ENCODE data around the gene STXBP4.

The STXBP4 gene

DNA sequence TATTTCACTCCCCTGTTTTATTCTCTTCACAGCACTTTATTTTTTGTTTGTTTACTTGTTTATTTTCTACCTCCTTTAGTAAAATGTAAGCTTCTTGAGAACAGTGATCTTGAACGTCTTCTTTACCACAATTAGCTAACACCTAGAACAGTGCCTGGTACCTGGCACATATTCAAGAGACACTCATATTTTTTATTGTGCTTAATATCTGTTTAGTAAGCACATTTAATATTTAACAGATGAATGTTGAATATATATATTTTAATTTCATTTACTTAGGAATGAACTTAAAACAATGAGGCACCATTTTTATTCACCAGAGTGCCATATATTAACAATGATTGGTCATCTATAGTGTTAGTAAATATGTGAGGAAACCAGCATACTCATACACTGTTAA, 130.2 kb downstream of the STXBP4 start:
- TF ChIP-seq FOXP2 (optimal IDR thresholded peaks at IDR 0.05; ENCODE audit: borderline replicate concordance, extremely low read depth, extremely low read length, insufficient read depth) (no peak), POLR2AphosphoS5 (IDR thresholded peaks at IDR 0.05; ENCODE audit: low read depth, low read length) (no peak), SIN3A (IDR thresholded peaks at IDR 0.05; ENCODE audit: borderline replicate concordance, insufficient read depth, low read length) (no peak), TAF1 (IDR thresholded peaks at IDR 0.05; ENCODE audit: borderline replicate concordance, insufficient read depth, low read length) (no peak)
- TF ChIP-seq, protein P1, sequence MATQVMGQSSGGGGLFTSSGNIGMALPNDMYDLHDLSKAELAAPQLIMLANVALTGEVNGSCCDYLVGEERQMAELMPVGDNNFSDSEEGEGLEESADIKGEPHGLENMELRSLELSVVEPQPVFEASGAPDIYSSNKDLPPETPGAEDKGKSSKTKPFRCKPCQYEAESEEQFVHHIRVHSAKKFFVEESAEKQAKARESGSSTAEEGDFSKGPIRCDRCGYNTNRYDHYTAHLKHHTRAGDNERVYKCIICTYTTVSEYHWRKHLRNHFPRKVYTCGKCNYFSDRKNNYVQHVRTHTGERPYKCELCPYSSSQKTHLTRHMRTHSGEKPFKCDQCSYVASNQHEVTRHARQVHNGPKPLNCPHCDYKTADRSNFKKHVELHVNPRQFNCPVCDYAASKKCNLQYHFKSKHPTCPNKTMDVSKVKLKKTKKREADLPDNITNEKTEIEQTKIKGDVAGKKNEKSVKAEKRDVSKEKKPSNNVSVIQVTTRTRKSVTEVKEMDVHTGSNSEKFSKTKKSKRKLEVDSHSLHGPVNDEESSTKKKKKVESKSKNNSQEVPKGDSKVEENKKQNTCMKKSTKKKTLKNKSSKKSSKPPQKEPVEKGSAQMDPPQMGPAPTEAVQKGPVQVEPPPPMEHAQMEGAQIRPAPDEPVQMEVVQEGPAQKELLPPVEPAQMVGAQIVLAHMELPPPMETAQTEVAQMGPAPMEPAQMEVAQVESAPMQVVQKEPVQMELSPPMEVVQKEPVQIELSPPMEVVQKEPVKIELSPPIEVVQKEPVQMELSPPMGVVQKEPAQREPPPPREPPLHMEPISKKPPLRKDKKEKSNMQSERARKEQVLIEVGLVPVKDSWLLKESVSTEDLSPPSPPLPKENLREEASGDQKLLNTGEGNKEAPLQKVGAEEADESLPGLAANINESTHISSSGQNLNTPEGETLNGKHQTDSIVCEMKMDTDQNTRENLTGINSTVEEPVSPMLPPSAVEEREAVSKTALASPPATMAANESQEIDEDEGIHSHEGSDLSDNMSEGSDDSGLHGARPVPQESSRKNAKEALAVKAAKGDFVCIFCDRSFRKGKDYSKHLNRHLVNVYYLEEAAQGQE (IDR thresholded peaks at IDR 0.05; ENCODE audit: insufficient read depth in 1 of 2, low read depth in 2 of 2, low read length in 2 of 2) = no peak

DNA sequence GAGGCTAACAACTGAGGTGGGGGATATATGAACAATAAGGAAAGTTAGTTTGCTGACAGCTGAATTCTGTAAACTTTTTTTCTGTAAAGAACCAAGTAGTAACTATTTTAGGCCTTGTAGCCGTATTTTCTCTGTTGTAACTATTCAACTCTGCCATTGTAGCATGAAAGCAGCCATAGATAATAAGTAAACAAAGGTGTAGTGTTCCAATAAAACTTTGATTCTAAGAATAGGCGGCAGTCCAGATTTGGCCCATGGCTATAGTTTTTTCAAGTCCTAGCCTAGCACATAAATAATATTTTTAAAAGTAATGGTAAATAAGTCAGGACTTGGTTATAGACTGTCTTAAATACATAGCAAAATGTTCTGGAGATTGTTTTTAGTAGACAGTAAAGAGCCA, 142.0 kb downstream of the STXBP4 start:
- TF ChIP-seq POLR2AphosphoS5 (IDR thresholded peaks at IDR 0.05; ENCODE audit: low read depth, low read length) (no peak), TAF1 (IDR thresholded peaks at IDR 0.05; ENCODE audit: borderline replicate concordance, insufficient read depth, low read length) (no peak), SIN3A (IDR thresholded peaks at IDR 0.05; ENCODE audit: borderline replicate concordance, insufficient read depth, low read length) (no peak), FOXP2 (optimal IDR thresholded peaks at IDR 0.05; ENCODE audit: borderline replicate concordance, extremely low read depth, extremely low read length, insufficient read depth) (no peak)
- TF ChIP-seq, protein P1 (IDR thresholded peaks at IDR 0.05; ENCODE audit: insufficient read depth in 1 of 2, low read depth in 2 of 2, low read length in 2 of 2) = no peak

DNA sequence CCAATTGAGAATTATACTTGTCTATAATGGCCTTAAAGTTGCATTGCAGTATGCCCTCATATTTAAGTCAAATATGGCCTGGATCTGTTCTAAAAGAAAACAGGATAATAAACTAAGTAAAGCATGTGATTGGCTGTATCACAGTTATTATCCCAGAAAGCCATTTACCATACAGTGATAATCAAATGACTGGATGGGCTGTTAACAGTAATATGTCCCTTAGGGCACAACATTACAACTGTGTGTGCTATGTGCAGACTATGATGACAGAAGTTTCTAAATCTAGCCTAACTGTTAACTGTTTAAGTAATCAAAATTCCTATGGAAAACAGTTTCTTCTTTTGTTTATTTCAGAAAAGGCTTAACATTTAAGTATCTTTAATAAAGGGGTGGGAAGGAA, 145.7 kb downstream of the STXBP4 start:
- no peak for TF ChIP-seq FOXP2 (optimal IDR thresholded peaks at IDR 0.05; ENCODE audit: borderline replicate concordance, extremely low read depth, extremely low read length, insufficient read depth)

DNA sequence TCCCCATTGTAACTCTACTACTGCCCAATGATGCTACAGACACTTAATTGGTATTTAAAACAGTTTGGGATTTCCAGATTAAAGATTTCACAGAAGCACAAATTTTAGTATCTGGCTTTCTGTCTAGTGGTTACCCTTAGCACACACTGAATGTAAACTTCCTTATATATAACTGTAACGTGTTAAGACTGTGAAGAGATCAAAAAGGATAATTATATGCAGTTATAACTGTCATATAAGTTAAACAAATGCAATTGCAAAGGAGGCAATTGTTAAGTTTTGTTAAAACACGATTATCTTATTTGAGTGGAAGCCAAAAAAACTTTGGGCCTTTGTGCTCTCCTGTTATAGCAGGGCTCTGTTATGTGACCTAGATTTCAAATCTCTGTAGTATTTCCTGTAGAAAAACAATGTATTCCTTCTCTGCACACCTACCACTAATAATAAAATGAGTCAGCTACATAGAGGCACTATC, 147.9 kb downstream of the STXBP4 start:
- TF ChIP-seq SIN3A (IDR thresholded peaks at IDR 0.05; ENCODE audit: borderline replicate concordance, insufficient read depth, low read length) (no peak), POLR2AphosphoS5 (IDR thresholded peaks at IDR 0.05; ENCODE audit: low read depth, low read length) (no peak), FOXP2 (optimal IDR thresholded peaks at IDR 0.05; ENCODE audit: borderline replicate concordance, extremely low read depth, extremely low read length, insufficient read depth) (no peak), TAF1 (IDR thresholded peaks at IDR 0.05; ENCODE audit: borderline replicate concordance, insufficient read depth, low read length) (no peak)
- TF ChIP-seq, protein P1 (IDR thresholded peaks at IDR 0.05; ENCODE audit: insufficient read depth in 1 of 2, low read depth in 2 of 2, low read length in 2 of 2) = no peak

DNA sequence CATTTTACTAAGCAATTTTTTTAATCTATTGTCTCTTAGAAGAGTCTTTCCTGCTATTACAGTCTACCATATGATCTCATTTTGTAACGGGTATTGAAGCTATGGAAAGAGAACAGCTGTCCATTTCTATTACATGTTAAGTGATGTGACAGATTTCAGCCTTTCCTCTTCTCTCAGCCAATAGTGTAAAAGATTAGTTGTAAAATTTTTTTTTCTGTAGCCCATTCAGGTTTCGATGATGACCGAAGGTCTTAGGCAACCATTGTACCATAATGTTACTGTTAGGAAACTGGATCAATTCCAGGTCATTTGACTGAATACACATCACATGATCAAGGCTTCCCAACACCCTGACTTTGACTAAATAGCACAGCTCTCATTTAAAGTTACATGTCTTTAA, 148.6 kb downstream of the STXBP4 start:
- no peak for TF ChIP-seq TAF1 (IDR thresholded peaks at IDR 0.05; ENCODE audit: borderline replicate concordance, insufficient read depth, low read length)
- TF ChIP-seq POLR2AphosphoS5 (IDR thresholded peaks at IDR 0.05; ENCODE audit: low read depth, low read length) = no peak
- TF ChIP-seq FOXP2 (optimal IDR thresholded peaks at IDR 0.05; ENCODE audit: borderline replicate concordance, extremely low read depth, extremely low read length, insufficient read depth) = no peak
- TF ChIP-seq, protein P1 (IDR thresholded peaks at IDR 0.05; ENCODE audit: insufficient read depth in 1 of 2, low read depth in 2 of 2, low read length in 2 of 2) = no peak
- no peak for TF ChIP-seq SIN3A (IDR thresholded peaks at IDR 0.05; ENCODE audit: borderline replicate concordance, insufficient read depth, low read length)
